HepG2 (cell line): ENCODE results near the gene SLC1A5.

Experiments
- HCFC1 ChIP-seq: fragments of 150-350 bp; IDR thresholded peaks from 2 replicates; pipeline ENCODE4 v1.6.1; 2014; ENCODE audit warnings: low read depth, low read length
- HDAC2 ChIP-seq: sonication (generic); formaldehyde crosslinking; IDR thresholded peaks from 2 replicates; pipeline ENCODE4 v1.4.0; 2020; ENCODE audit warnings: missing genetic modification reagents
- NR3C1 ChIP-seq: sonication (generic); formaldehyde crosslinking; IDR thresholded peaks from 2 replicates; pipeline ENCODE4 v1.4.0; 2020; ENCODE audit warnings: missing genetic modification reagents
- ZNF749 ChIP-seq: sonication (generic); formaldehyde crosslinking; IDR thresholded peaks from 2 replicates; pipeline ENCODE4 v1.8.0; 2022; ENCODE audit warnings: mild to moderate bottlenecking, missing genetic modification reagents, moderate library complexity, borderline replicate concordance
- TF ChIP-seq, protein P1 (sequence below): sonication (generic); formaldehyde crosslinking; IDR thresholded peaks from 2 replicates; pipeline ENCODE4 v1.4.0; 2020; ENCODE audit warnings: missing genetic modification reagents
- TF ChIP-seq, protein P2 (sequence below): sonication (generic); formaldehyde crosslinking; IDR thresholded peaks from 2 replicates; pipeline ENCODE4 v1.5.0; 2020; ENCODE audit warnings: mild to moderate bottlenecking, missing genetic modification reagents, moderate library complexity

DNA sequence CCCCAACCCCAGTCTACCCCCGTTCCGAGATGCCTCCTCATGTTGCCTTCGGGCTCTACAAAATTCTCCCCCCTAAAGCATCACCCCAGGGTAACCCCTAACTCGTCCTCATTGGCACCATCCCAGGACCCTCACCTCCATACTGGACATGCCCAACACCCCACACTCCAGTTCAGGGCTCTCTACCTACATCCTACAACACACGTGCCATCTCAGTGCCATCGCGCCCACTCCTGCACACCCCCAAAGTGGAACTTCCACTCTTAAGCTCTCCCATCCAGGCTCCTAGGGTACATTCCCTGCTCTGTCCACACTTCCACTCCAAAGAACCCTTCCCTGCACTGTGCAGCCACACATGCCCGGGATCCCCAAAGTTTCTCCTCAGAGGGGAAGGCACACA, 43.4 kb downstream of the SLC1A5 start:
- TF ChIP-seq, protein P1, sequence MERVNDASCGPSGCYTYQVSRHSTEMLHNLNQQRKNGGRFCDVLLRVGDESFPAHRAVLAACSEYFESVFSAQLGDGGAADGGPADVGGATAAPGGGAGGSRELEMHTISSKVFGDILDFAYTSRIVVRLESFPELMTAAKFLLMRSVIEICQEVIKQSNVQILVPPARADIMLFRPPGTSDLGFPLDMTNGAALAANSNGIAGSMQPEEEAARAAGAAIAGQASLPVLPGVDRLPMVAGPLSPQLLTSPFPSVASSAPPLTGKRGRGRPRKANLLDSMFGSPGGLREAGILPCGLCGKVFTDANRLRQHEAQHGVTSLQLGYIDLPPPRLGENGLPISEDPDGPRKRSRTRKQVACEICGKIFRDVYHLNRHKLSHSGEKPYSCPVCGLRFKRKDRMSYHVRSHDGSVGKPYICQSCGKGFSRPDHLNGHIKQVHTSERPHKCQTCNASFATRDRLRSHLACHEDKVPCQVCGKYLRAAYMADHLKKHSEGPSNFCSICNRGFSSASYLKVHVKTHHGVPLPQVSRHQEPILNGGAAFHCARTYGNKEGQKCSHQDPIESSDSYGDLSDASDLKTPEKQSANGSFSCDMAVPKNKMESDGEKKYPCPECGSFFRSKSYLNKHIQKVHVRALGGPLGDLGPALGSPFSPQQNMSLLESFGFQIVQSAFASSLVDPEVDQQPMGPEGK (CRISPR knock-in tag): no peak
- TF ChIP-seq, protein P2, sequence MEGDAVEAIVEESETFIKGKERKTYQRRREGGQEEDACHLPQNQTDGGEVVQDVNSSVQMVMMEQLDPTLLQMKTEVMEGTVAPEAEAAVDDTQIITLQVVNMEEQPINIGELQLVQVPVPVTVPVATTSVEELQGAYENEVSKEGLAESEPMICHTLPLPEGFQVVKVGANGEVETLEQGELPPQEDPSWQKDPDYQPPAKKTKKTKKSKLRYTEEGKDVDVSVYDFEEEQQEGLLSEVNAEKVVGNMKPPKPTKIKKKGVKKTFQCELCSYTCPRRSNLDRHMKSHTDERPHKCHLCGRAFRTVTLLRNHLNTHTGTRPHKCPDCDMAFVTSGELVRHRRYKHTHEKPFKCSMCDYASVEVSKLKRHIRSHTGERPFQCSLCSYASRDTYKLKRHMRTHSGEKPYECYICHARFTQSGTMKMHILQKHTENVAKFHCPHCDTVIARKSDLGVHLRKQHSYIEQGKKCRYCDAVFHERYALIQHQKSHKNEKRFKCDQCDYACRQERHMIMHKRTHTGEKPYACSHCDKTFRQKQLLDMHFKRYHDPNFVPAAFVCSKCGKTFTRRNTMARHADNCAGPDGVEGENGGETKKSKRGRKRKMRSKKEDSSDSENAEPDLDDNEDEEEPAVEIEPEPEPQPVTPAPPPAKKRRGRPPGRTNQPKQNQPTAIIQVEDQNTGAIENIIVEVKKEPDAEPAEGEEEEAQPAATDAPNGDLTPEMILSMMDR (CRISPR knock-in tag): no peak
- no peak for TF ChIP-seq ZNF749 (CRISPR knock-in tag)
- TF ChIP-seq HCFC1: no peak
- TF ChIP-seq NR3C1 (CRISPR knock-in tag): no peak
- TF ChIP-seq HDAC2 (CRISPR knock-in tag): no peak
